Measurements from ENCODE around the gene MCUR1. TPM values are rescaled to one million over a fixed set of nuclear protein-coding genes. Genes with fewer than 3 reads are reported as not detected.
"Not testable (repeated sequence)": the region's sequence is repeated elsewhere in the genome, so short reads cannot be mapped to it uniquely, and the experiment has no call there.

MCUR1 gene
- total RNA-seq, 1 donor from 2014 or later: 28.8 TPM

DNA sequence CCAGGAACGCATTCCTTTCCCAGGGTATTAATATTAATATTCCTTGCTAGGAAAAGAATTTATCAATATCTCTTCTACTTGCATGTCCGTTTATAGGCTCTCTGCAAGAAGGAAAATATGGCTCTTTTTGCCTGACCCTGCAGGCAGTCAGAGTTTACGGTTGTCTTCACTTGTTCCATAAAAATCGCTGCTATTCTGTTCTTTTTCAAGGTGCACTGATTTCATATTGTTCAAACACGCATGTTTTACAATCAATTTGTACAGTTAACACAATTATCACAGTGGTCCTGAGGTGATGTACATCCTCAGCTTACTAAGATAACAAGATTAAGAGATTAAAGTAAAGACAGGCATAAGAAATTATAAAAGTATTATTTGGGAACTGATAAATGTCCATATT, 15.1 kb upstream of the MCUR1 start:
- DNase-seq (ENCODE audit: low spot score): not testable (repeated sequence)

DNA sequence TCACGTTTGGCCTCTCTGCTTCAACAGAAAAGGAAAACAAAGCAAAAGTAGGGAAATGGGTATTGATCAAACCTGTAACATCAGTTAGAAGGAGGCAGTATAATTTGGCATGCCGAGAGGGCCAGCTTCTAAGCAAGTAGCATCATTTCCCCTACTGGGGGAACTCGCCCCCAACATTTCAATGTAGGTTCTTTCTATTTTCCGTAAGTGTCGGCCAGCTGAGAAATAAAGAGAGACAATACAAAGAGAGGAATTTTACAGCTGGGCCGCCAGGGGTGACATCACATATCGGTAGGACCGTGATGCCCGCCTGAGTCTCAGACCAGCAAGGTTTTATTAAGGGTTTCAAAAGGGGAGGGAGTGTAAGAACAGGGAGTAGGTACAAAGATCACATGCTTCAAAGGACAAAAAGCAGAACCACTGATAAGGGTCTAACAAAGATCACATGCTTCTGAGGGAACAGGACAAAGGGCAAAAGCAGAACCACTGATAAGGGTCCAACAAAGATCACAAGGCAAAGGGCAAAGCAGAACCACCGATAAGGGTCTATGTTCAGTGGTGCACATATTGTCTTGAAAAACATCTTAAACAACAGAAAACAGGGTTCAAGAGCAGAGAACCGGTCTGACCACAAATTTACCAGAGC, 14.4 kb upstream of the MCUR1 start:
- not testable (repeated sequence) for DNase-seq (ENCODE audit: low spot score)

DNA sequence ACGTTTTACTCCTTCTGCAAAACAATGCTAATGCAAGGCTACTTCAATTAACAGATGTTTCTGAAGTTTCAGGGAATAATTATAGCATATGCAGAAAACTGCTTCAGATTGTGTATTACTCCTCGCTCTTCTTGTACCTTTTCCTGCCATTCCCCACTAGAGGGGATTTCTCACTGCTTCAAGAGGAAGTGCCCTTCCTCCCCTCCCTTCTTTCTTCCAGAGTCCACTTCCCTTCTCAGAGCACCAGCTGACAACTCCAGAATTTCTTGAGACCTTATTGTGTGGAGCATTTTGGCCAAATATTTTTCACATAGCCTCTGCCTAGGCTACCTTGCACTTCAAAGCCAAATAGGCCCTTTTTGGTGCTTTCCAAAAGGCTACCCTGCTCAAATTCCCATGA, 12.7 kb upstream of the MCUR1 start:
- no peak for DNase-seq (ENCODE audit: low spot score)

DNA sequence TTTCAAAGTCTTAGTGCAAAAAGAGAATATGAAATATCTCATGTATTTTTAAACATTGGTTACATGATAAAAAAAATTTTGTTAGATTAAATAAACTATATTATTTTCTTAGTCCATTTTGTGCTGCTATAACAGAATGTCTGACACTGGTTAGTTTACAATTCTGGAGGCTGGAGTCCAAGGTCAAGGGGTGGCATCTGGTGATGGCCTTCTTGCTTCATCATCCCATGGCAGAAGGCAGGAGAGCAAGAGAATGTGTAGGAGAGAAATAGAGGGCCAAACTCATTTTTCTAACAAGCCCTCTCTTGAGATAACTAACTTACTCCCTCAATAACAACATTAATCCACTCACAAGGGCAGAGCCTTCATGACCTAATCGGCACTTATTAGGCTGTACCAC, 11.5 kb upstream of the MCUR1 start:
- DNase-seq (ENCODE audit: low spot score): no peak

DNA sequence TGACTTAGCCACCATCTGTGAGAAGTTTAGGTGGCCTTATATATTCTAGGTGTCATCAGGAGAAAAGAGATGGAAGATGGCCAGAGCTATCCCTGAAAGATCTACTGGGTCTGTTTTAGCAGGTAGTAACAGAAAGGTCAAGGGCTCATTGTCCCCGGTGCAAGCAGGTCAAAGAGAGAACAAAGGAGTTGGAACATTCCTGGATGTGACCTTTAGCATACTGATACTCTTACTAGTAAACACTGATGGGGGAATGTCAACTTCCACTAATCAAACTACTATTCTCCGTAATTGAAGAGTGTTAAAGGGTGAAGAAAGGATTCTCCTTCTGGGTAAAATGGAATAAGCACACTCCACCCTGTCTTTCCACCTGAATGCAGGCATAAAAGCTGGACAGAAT, 4.0 kb upstream of the MCUR1 start:
- DNase-seq (ENCODE audit: low spot score): no peak

DNA sequence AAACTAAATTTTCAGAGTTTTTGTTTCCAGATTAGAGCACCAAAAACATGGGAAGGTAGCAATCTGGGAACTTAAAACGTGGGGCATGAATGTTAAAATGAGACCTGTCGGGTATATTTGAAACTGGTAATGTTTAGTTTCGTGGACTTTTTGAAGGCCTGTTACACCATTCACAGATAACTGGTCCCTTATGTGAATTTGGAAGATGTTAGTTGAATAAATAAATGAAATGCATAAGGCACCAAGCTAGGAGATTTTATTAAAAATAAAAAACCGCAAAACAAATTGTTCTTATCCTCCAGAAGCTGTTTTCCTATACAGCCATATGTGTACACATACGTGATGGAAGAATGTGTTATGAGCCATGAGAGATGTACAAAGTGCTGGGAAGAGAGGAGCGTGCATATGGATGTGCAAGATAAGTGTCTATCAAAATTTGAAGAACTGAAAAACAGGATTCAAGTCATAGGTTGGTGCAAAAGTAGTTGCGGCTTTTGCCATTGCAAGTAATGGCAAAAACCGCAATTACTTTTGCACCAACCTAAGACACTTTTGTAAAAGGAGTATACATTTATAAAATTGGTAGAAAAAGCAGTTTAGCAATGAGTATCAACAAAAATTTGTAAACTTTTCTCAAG, 700 bp upstream of the MCUR1 start:
- DNase-seq (ENCODE audit: low spot score): no peak

DNA sequence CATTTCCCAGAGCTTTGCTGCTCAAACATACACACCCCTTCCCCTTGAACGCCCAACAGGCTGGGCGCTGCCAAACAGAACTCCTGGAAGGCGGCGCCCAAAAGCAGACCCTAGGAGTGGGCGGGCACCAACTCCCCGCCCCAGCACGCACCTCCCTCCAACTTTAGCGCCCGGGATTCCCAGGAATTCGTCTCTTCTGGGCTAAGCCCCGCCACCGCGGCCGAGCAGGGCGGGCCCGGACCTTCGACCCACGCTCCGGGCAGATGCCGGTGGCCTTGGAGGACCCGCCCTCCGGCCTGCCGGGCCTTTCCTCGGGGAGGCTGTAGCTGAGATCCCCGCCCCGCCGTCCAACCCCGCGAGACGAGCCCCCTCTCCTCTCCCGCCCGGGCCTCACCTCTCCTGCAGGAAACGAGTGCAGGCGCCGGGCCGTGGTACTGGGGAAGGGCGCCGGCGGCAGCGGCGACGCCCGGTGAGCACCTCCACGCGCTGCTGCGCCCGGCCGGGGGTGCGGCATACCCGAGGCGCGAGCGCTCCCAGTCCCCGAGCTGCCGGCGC, 659 bp downstream of the MCUR1 start:
- DNase-seq (ENCODE audit: low spot score): peak; percentile 93

DNA sequence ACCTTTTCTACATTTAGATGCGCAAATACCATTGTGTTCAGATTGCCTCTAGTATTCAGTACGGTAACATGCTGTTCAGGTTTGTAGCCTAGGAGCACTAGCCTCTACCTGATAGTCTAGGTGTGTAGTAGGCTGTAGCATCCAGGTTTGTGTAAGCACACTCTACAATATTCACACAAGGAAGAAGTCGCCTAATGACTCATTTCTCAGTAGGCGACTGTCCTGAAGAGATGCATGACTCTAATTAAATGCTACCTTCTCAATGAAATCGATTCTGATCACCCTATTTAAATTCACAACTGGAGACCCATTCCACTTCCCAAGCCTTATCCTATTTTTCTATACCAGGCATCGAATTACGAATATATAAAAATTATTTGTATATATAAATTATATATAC, 1.3 kb downstream of the MCUR1 start:
- no peak for DNase-seq (ENCODE audit: low spot score)

DNA sequence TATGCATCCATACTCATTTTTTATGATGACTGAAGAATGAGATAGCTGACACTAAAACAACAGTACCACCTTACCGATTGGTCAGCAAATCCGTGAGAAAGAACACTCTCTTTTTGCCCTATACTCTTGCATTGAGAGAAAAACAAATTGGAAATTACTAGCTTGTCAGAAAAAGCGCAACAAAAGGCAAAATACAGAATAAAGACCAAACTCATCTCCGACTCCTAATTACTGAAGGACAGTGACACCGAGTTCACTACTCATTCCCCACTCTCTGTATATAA, 2.1 kb downstream of the MCUR1 start:
- no peak for DNase-seq (ENCODE audit: low spot score)

DNA sequence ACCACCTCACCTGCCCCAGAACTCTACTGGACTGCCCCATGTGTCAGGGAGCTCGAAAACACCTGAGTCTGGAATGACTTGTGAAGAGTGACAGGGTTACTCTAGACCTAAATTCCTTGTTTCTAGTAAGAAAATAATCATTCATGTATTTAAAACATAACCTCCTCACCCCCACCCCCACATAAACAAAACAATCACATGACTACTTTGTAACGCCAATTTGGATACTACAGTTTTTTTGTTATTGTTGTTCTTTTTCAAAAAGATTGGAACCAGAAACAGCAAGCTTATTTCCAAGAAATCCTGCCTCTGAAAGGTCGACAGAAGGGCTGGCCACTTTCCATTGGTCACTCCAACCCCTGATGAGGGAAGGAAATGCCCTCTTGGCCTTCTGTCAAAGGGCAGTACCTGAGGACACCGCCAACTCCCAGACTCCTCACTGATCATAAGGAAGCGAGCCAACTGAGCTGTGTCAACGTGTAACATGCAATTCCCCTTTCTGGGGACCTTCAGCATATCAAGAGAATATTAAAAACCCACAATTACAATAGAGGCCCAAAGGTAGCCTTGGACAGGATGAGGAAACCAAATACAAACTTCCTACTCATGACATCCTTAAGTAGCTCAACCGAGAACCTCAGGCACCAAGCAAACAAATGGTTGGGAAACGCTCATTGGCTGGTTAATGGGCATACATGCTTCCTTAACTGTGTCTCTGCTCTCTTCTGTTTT, 2.6 kb downstream of the MCUR1 start:
- no peak for DNase-seq (ENCODE audit: low spot score)

DNA sequence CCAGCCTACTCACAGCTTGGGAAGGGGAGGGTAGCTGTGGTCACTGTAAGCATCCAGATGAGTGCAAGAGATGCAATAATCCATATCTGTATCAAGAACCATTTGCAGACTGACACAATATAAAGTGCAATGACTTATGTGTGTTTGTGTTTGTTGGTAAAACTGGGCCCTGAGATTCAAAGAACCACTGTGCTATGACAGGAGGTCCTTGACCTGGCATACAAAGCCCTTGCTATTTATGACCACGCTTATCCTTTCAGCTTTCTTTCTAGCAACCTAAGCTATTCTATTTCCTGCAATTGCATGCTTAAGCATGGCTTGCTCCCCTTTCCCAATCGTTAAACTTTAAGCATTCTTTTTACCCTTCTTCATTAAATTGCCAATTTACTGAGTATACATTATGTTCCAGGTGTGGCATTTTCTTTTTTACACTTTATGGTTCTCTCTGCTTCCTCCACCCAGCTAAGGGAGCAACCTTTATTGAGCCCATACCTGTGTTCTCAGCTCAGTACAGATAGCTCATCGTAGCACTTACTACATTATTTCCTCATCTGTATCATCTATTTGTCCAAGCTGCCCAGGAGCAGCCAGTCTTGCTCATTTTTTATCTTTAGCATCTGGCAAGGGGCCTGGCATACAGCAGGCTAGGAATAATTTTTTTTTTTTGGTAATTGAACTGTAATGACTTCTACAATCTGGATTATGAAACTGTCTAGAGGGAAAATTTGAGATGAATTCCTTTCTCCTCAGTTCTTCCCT, 3.5 kb downstream of the MCUR1 start:
- DNase-seq (ENCODE audit: low spot score): no peak

DNA sequence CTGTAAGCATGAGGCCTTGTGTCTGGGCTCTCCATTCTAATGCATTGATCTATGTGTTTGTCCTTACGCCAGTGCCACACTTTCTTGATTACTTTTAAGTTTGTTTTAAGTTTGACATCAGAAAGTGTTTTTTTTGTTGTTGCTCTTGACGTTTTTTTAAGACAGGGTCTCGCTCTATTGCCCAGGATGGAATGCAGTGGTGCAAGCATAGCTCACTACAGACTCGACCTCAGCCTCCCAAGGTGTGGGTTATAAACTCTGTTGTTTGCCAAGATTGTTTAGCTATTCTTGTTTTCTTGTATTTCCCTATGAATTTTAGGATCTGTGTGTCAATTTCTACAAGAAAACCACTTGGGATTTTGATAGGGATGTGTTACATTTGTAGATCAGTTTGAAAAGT, 5.6 kb downstream of the MCUR1 start:
- no peak for DNase-seq (ENCODE audit: low spot score)

DNA sequence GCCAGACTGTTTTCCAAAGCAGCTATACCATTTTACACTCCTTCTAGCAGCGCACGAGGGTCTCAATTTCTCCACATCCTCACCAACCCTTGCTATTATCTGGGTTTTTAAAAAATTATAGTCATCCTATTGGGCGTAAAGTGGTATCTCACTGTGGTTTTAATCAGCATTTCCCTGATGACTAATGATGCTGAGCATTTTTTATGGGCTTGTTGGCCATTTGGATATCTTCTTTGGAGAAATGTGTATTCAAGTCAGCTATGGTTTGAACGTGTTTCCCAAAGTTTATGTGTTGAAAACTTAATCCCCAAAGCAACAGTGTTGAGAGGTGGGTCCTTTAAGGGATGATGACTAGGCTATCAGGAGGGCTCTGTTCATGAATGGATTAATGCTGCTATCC, 6.7 kb downstream of the MCUR1 start:
- no peak for DNase-seq (ENCODE audit: low spot score)

DNA sequence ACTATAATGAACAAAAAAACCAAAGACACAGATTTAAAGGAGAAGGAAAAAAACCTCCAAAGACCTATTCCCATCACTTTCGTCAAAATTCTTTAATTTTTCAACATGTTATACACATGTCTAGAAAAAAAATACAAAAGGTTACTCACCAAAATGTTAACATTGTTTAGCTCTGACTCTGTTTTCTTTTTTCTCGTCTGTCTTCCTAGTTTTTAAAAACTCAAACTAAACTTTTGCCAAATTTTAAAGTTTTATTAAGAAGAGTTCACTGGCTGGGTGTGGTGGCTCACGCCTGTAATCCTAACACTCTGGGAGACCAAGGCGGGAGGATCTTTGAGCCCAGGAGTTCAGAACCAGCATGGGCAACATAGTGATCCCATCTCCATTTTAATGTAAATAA, 10.8 kb downstream of the MCUR1 start:
- no peak for DNase-seq (ENCODE audit: low spot score)

DNA sequence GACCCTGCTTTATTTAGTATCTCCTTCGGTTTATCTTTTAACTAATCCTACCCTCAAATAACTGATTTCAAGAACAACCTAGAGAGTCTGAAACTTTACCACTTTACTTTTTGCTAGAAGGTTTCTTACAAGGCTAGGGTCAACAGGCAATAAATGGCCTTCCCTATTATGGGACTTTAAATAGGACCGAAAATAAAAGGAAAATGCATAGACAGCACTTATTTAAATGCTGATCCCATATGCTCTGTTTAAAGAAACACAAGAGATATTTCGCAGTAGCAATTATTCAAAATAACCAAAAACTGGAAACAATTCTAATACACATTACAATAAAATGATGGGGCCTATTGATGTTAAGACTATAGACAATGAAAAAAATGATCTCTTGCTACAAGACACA, 13.7 kb downstream of the MCUR1 start:
- DNase-seq (ENCODE audit: low spot score): no peak

DNA sequence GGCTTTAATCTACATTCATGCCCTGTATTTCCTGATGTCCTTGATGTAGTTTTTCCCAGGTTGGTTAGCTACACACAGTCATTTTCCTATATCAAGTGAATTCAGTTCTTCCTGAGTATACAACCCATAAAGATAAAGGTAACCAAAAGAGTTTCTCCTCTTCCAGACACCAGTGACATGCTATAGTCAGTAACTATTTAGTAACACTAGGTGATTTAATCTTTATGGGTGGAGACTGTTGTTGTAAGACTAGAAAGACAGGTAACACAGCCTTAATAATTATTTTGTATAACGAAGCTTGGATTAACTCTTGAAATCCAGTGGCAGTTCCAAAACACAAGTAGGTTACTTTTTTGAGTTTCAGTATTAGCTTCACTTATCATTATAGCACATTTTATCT, 17.6 kb downstream of the MCUR1 start:
- DNase-seq (ENCODE audit: low spot score): no peak

DNA sequence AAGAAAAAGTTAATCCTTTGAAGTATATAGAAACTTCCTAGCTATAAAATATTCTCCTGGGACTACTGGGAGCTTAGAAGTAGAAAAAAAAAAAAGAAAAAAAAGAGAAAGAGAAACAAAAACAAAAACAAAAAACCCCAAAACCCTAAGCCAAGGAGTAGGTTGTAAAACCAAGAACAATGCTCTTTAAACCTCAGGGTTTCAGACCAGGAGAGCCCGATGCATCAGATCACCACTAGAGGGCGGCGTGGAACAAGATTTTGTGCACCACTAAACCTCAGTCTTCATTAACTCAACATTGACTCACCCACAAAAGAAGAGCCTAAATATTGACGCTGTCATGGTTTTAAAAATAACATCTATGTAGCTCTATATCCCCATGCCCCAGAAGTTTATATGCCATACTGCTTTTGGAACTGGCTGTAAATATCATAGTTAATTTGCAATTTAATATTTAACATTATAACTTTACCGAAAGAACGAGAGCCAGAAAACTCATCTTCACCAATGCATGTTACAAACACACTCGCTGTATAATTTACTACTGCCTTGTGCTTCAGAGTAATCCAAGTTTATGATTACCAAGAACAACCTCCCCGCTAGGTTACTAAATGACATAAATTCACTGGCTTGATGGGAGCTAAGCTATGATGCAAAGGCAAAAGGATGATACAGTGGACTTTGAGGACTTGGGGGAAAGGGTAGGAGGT, 19.2 kb downstream of the MCUR1 start:
- no peak for DNase-seq (ENCODE audit: low spot score)

DNA sequence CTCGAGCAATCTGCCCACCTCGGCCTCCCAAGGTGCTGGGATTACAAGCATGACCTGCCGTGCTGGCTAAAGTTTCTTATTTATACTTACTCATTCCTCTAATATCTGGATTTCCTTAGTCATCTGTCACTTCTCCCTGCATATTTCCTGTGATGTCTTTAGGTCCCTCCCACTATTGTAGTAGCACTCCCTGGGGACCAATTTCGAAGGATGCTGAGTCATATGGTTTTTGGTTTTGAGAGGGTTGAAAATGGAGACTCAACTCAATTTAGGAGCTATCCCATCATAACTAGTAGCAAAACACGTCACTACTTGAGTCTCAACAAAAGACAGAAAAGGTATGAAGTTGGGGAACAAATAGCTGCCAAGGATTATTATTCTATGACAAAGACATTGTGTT, 20.2 kb downstream of the MCUR1 start:
- no peak for DNase-seq (ENCODE audit: low spot score)

DNA sequence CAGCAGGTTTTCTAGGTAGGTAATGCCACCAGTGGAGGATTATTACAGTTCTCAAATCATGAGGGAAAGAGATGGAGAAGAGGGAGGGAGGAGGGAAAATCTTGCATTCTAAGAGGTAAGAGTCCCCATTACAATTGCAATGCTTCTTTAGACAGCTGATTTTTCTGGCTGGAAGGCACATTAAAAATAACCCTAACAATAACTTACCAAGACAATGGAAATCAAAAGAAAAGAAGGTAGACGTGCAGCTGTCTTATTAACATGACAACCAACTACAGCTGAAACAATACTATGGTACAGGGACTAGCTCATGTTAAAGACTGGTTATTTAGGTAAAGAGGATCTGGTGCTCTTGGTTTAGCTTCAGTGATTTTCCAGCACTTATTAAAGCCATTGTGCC, 24.6 kb downstream of the MCUR1 start:
- no peak for DNase-seq (ENCODE audit: low spot score)

DNA sequence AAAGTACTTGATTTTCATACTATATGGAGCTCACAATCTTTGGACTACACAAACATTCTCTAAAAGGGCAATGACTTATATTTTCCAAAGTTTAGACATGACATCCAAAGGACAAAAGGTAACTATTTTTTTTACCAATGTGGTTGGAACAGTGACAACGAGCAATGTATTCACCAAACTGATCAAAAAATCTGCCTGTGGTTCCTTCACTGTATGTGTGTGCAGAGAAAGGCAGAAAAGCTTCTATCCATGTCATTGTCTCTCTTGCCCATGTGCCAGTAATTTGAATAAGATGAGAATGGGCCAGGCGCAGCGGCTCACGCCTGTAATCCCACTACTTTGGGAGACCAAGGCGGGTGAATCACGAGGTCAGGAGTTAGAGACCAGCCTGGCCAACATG, 25.5 kb downstream of the MCUR1 start:
- no peak for DNase-seq (ENCODE audit: low spot score)

DNA sequence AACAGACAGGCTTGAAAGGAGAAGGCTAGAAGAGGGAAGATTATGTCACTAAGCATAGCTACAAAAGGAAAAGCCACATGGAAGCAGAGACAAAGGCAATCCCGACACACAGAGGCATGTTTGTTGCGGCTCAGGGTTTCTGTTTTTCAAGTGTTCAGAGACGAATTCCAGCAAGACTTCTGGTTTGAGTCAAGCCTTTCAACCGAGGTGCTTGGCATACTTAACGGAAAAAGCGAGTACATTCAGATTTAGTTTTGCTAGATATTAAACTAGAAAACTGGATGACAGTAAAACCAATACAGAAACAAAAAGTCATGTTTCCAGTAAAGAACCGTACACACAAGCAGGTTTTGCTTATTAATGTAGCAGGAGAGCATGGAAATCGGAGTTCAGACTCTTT, 27.2 kb downstream of the MCUR1 start:
- DNase-seq (ENCODE audit: low spot score): no peak

Measured in mesenteric fat pad (tissue), 1 donor.